ENCODE measurements around the gene IQSEC2.
A peak's percentile ranks its signal among the peaks of the same experiment; 100 is the strongest.

Gene IQSEC2

DNA sequence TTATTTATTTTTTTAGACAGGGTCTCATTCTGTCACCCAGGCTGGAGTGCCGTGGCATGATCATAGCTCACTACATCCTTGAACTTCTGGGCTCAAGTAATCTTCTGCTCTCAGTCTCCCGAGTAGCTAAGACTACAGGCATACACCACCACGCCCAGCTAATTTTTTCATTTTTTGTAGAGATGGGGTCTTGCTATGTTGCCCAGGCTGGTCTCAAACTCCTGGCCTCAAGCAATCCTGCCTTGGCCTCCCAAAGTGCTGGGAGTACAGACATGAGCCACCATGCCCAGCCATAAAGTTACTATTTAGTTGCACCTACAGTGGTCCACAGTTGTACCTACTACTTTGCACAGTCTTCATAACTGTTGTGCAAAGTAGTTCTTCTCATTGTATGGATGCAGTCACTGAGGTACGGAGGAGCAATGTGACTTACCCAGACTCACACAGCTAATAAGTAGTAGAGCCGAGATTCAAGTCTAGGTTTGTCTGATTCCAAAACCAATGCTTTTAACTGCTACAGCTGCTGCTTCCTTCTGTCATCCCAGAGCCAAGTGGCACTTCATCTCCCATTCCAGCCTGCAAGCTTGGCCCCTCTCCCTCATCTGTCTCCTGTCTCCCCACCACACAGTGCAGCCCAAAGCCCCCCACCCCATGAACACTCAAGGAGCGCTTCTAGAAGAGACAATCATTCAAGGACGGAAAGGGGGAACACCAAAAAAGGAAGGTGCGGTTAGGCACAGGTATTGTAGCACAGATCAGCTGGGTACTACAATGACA is 24.0 kb upstream of the IQSEC2 start:
- no peak for DNase-seq (ENCODE audit: low spot score)

DNA sequence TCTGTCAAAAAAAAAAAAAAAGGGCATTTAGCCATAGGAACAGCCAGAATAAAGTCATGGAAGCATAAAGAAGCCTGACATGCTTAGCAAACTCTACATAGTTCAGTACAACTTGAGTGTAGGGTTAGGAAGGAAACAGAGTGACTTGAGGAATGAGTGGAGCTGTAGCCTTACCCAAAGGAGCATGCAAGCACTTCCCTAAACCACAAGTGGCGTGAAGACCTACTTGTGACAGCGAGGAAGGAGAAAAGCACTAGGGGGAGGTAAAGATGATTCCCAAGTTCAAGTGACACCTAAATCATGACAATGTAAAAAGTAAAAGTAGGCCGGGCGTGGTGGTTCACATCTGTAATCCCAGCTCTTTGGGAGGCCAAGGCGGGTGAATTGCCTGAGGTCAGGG is 21.8 kb upstream of the IQSEC2 start:
- DNase-seq (ENCODE audit: low spot score), result no peak

DNA sequence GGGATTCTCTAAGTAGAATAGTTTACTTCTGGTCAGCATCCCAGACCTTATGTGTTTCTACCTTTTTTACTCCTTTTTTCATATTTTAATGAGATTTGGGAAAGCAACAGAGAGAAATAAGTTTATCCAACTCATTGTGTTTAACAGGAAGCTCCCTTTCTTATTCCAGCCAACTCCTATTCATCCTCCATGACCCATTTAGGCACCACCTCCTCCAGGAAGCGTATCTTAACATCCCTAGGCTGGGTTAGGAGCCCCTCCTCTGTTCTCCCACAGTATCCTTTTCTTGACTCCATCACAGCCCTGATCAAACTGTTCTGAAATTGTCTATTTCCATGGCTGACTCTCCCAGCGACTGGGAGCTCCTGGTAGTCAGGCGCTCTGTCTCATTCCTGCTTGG is 18.8 kb upstream of the IQSEC2 start:
- no peak for DNase-seq (ENCODE audit: low spot score)

DNA sequence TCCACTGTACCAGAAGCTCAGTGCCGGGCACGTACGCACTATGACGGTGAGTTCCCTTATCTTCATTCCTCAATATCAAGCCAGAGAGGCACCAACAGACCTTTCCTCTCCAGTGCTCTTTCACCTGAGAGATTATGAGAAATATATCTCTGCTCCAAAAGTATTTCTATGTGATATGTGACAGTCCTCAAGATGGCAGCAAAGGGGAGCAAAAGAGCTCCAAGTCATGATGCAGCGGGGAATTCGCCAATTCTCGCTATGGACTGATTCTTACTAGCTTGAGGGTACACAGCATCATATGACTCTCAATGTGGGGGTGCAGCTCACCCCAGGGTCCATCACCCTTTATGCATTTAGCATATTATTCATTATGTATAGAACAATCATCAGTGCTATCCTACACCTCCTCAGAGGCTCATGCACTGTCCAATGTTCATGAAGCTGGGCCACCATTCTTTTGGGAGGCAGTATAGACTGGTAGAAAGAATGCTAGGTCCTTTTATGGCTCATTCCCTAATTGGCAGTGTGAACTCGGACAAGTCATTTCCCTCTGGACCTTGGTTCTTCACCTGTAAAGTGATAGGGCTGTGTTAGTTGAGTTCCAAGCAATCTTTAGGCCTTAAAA is 12.8 kb upstream of the IQSEC2 start:
- DNase-seq (ENCODE audit: low spot score), result peak; percentile 37

DNA sequence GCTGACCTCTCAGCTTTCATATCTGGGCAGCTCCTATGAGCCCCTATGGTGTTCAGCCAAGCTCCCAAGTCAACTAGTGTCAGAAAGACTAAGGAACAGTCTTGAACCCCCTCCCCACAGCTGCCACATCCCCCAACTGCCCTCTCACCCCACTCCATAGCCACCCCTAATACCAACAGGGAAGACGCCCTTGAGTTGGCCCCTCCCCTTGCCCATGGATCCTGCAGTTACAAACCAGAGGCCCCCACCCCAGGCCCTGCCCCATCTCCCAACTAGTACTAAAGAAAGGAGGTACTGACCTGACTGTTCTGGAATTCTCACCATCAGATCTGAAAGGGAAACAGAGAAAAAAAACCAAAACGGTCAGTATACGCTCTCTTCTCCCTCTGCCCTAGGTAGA is 10.2 kb upstream of the IQSEC2 start:
- no peak for DNase-seq (ENCODE audit: low spot score)

DNA sequence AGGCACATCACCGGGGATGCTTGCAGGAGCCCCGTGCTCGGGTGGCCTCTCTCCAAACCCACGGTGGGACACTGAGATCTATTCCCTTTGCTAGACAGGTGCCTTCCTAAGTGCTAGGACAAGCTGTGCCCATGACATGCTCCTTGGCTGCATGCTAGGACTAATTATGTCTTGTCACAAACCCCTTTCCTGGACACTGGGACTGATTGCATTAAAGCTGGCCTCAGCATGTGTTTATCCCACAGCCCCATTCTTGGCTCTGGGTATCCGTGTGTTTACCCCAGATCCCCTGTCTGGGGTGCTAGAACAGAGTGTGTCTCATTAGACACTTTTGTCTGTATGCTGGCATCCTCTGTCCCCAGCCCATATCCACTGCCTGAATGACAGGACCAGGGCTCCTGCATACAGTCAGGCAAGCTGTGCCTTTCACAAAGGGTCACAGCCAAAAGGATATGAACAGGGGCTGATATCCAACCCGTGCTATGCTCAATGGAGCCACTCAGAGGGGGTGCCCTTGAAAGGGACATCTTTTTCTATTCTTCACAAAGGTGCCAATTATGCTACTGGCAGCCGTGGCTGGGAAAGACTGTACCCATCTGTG is 9.2 kb upstream of the IQSEC2 start:
- peak; percentile 87 for DNase-seq (ENCODE audit: low spot score)

DNA sequence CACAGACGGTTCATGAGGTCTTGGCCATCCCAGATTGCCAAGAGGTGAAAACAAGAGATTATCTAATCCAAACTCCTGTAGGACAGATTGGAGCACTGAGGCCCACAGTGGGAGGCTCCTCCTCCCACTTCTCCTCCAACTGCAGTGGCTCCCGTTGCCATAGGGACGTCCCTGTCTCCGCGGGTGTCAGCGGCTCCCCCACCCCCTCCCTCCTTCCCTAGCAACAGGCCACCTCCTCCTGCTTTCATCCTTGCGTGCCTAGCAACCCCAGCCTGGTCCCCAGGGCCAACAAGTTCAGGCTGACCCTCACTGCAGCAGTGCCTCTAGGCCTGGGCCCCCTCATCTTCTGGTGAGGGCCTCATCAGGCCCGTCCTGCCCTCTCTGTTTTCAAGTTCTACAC is 6.8 kb upstream of the IQSEC2 start:
- peak; percentile 74 for DNase-seq (ENCODE audit: low spot score)

DNA sequence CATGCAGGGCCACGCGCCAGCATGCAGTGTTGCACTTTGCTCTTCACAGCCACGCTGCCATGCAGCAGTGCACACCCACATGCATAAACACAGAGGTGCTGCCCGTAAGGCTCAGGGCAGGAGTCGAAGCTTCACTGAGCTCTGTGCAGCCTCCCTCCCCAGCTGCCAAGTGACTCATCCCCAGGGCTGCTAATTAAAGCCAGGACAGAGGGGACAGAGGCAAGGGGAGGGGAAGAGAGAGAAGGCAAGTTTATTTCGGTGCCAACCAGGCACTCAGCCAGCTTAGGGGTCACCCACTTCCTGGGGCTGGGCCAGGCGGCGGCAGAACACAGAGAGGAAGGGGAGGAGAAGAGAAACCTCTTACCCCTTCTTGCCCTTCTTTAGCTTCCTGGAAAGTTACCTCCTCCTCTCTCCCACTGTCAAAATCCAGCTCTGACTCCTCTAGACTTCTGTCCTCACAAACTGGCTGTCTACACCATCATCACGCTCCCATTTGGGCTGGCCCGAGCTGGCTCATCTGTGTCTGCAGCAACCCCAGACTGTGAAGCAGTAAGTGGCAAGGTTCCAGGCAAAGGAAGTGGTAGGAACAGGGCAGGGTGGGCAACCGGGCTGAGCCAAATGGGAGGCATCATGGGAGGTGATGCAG is 6.2 kb upstream of the IQSEC2 start:
- DNase-seq (ENCODE audit: low spot score), result peak; percentile 37

DNA sequence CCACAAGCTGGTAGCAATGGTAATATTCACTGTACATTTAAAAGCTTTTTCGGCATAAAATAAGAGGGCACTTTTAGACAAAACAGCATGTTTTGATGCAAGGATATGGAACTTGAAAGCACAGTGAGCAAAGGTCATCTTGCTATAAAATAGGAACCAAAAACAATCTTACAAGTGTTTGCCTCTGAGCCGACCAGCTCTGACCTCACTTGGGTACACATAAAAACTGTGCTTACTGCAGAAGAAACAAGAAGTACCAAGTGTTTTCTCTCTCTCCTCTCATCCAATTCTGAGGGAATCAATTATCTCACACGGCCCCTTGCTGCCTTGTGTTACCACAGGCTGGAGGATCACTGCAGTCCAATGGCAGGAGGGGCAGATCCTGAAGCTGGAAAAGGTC is 4.8 kb upstream of the IQSEC2 start:
- DNase-seq (ENCODE audit: low spot score), result no peak

DNA sequence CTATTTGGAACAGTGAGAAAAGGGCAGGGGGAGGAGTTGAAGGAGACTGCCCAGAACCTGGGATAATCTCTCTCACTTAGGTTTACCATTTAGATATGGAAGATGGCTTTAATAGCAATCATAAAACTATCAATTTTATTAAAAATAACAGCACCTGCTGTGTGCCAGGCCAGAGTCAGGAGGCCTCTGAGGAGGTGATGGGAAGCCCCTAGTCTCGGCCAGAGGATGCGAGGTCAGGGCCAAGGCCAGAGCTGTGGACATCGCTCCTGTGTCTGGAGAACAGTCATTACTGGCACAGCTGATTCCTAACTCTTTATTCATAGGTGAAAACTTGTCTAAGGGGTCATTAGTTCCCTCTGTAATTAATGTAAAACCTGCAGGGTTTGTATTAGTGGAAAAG is 4.2 kb upstream of the IQSEC2 start:
- DNase-seq (ENCODE audit: low spot score), result no peak

DNA sequence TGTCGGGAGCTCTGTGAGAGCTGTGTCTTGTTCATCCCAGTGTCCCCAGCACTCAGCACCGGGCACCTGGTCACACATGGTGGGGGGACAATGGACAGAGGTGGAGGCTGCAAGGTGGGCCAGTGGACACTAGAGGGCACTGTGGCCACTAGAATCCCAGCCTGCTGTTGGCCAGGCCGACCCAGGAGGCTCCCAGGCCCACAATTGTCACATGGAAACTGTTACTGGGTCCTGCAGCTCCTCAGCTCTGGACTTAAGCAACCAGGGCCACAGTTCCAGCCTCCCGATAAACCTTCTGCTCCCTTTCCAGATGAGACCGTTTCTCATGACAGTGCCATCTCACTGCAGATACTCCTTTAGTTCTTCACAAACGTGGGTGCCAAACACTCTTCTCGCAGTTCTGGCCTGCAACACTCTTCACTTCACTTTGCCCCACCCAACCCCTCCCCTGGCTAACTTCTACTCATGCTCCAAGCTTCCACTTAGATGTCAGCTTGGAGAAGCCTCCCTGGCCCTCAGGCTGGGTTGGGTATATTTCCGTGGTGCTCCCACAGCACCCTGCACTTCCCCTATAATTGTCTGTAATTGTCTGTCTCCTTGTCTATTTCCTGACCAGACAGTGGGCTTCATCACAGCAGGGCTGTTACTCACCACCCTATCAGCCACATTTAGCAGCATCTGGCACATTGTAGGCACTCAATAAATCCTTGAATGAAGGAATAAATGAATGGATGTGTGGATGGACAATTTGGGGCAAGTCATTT is 3.5 kb upstream of the IQSEC2 start:
- DNase-seq (ENCODE audit: low spot score), result peak; percentile 76

DNA sequence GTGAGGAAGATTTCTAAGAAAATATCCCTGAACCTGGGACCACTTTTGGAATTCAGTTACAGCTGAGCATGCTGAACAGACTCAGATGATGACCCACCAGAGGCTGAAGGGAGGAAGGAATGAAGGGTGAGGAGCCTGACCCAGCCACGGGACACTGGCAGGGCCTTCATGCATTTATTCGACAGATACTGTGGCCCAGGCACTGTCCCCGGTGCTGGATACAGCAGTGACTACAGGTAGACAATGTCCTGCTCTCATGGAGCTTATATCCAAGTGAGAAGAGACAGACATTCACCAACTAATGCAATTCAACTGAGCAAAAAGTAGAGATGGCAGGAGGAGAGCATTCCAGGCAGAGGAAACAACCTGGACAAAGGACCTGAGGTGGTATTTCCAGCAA is 2.2 kb upstream of the IQSEC2 start:
- no peak for DNase-seq (ENCODE audit: low spot score)

DNA sequence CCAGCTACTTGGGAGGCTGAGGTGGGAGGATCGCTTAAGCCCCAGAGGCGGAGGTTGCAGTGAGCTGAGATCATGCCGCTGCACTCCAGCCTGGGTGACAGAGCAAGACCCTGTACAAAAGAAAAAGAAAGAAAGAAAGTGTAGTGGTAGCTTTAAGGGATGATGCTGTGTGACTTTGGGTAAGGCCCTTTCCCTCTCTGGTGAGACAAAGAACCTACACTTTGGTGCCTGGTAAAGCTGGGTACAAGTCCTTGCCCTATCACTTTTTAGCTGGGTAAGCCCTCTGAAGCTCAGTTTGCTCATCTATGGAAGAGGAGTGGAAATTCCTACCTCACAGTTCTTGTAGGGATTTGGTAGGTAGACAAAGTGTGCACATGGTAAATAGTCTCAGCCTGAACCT is 1.7 kb upstream of the IQSEC2 start:
- DNase-seq (ENCODE audit: low spot score), result no peak

DNA sequence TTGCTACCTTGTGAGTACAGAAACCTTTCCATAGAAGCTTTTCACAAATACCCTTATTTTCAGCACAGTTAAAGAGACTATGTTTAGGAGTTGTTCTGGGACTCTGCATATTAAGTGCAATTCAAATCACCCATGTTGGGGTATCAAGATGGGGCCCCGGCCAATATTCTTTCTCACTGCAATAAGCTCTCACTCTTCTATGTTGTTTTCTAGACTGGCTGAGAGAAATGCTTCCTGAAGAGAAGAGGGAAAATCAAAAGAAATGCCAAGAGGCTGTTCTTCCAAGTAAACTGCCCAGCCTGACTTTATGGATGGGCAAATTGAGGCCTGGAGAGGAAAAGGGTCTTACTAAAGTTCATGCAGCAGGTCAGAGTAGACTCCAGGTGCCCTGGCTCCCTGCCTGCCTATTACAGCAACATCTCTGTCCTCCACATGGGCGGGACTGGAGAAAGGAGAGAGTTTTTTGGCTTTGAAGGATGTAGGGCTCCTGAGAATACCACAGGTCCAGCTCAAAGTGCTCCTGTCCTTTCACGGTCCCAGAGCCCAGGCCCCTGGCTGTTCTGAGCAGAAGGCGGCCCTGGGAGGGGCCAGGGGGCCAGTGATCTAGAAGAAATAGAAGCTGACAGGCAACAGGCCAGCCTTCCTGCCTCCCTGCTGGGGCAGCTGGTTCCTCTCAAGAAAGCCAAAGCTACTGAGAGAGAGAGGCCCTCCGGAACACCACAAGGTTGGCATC is 745 bp upstream of the IQSEC2 start:
- peak; percentile 91 for DNase-seq (ENCODE audit: low spot score)

DNA sequence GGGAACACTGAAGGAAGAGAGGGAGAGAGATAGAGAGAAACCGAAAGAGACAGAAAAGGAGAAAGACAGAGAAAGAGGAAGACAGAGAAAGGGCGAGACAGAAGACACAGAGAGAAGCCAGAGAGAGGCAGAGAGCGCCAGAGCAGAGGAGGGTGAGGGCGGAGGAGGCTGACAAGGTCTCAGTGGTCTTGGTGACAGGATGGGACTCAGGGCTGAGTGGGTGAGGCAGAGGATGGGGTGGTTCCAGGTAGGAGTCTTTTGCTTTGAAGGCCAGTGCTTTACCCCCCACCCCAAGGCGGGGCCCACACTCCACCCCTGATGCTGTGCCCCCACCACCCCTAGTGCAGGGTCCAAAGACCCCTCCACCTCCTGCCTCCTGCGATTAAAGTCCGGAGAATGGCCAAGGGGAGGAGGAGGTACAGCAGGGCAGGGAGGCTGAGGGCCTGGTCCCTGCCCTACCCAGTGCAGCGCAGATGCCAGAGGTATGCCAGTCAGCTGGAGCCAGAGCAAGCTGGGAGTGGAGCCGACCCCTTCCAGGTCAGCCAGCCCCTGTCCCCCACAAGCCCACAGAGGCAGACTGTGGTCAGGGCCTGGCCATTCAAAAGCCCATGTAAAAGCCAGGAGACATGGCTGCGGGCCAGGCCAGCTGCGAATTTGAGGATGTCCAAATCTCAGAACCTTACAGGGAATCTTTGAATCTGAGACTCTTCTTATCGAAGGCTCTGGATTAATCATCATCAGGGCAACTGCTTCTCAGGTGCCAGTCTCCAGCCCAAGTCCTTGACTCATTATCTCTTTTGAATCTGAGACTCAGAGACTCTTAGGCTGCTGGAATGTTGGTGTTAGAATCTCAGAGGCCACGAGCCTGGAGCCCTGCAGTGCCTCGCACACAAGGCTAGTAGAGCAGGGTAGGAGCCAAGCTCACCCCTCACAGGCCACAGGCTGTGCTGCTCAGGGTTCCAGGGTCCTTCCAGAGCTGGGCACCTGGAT is 758 bp downstream of the IQSEC2 start:
- DNase-seq (ENCODE audit: low spot score), result no peak

DNA sequence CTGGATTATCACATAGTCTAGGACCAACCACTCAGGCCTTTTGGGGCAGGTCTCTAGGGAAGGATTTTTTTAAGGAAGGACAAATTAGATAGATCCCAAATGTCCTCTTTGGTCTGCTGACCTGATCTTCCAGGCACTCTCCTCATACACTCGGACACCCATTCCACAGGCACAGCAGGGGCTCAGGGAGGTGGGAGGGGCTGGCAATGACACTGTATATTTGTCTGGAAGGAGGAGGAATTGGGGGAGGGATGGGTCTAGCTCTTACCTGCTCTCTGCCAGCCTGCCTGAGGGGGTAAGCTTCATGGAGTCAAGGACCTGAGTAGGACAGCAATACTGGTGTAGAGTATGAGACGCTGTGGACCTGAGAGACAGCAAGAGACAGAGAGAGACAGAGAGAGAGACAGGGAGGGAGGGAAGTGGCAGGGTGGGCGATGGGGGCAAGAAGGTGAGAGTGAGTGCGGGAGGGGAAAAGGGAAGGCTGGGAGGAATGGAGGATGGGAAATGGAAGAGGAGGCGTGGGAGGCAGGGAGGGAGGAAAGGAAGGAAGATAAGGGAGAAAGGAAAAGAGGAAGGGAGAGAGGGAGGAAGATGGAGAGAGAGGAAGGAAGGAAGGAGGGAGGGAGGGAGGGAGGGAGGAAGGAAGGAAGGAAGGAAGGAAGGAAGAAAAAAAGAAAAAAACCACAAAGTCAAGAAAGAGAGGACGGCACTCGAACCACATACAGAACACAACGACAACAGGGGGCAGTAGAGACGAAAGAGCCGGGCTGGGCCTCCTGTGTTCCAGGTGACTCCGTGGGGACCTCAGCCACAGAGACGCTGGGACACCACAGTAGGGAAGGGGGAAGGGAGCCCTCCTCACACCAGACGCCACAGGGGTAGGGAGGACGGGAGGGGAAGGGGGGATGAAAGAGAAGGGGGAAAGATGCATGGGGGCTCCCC is 1.8 kb downstream of the IQSEC2 start:
- no peak for DNase-seq (ENCODE audit: low spot score)

DNA sequence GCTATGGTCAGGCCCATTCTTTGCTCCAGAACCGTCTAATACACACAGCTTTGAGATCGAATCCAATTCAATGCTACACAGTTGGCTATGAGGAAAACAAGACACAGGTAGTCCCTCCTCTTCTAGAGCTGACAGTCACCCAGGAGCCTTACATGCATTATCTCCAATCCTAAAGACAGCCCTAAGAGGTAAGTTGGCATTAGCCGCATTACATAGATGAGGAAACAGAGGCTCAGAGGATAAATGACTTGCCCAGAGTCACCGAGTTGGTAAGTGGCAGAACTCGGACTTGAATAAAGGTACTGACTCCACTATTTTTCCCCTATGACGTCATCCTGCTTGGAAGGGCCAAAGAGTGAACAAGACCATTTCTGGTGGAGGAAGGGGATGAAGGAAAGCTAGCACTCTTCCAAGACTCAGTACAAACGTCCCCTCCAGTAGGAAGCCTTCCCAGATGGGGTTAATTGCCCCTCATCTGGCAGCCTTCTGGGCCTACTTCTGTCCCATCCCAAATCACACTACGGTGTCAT is 8.5 kb downstream of the IQSEC2 start:
- DNase-seq (ENCODE audit: low spot score), result no peak

DNA sequence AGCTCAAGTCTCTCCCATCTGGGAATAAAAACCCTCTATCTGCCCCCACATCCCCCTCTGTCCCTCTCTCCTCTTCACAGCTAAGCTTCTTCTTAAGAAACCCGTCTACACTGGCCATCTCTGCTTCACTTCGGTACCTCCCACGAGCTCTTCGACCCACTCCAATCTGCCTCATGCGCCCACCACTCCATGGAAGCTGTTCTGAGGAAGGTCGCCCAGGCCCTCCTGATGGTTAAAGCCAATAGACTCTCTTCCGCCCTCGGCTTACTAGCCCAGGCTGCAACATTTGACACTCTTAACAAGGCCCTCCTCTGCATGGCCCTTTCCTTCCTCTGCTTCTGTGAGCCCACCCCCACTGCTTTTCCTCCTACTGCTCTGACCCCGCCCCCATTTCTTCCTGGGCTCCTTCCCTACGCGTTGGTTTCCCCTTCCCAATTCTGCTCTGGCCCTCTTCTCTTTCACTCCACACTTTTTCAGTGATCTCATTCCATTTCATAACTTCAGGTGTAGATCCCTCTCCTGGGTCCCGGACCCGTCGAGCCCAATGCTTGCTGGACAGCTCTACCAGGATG is 11.8 kb downstream of the IQSEC2 start:
- no peak for DNase-seq (ENCODE audit: low spot score)

DNA sequence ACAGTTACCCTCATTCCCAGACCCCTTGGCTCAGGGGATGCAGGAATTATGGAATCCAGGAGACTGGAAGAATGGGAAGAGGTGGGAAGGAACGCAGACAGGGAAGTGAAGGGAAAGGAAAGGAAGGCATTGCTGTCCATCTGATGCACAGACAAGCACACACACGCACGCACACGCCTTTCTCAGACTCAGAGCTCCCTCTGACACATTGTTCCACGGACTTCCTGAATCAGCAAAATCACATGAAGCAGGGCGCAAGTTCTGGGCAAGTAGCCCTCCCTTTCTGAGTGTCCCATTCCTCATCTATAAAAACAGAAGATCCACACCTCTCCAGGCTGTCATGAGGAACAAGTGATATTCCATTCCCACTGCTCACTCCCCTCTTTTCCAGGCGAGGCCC is 13.2 kb downstream of the IQSEC2 start:
- DNase-seq (ENCODE audit: low spot score), result no peak

All from cerebellar cortex (tissue), 1 donor.